ENCODE data around the gene PRSS36.

Gene PRSS36

GRCh38 chr16:31133046-31133501 is 16.8 kb downstream of the PRSS36 start:
- Histone ChIP-seq H2BK15ac (ENCODE audit: low read length) (no peak overlapping the region), H3K18ac (ENCODE audit: low read length) (no peak overlapping the region), H3K27ac (replicated peaks; ENCODE audit: low read length) (no peak overlapping the region), H3K79me1 (ENCODE audit: low read depth, low read length) (peaks cover 2% of the 10 kb centered on the region), H2BK120ac (ENCODE audit: low read depth, low read length) (no peak overlapping the region), H2BK5ac (ENCODE audit: low read length) (no peak overlapping the region), H3K36me3 (replicated peaks in 1 of 2; ENCODE audit: control insufficient read depth in 2 of 2, insufficient read depth in 2 of 2, low read length in 2 of 2) (peaks cover 17 to 43% of the 10 kb centered on the region in 2 donors), H3K14ac (ENCODE audit: low read length) (no peak overlapping the region), H3K23ac (ENCODE audit: low read depth, low read length, poor library complexity) (peak overlapping the region; percentile 77), H2BK12ac (ENCODE audit: low read length) (no peak overlapping the region), H3K9ac (ENCODE audit: low read depth, low read length, poor library complexity) (peak overlapping the region; percentile 15), H3K4me2 (ENCODE audit: insufficient read depth, low read length, poor library complexity, severe bottlenecking) (no peak overlapping the region), H2AK5ac (ENCODE audit: low read depth, low read length) (no peak overlapping the region), H3K9me3 (replicated peaks in 1 of 2; ENCODE audit: control insufficient read depth in 2 of 2, insufficient read depth in 1 of 2, low read depth in 1 of 2, low read length in 2 of 2) (no peaks in the 10 kb centered on the region), H2AFZ (ENCODE audit: low read length) (no peak overlapping the region), H3K4me1 (ENCODE audit: control insufficient read depth in 2 of 2, insufficient read depth in 1 of 2, low read depth in 1 of 2, low read length in 2 of 2) (peaks cover 14 to 15% of the 10 kb centered on the region in 2 donors), H3K4me3 (ENCODE audit: low read length in 2 of 2) (no peak overlapping the region), H4K8ac (ENCODE audit: low read depth, low read length) (peak overlapping the region; percentile 48), H3K27me3 (ENCODE audit: control insufficient read depth in 3 of 3, insufficient read depth in 3 of 3, low read depth in 1 of 3, low read length in 3 of 3) (peaks cover 0 to 3% (median 0%) of the 10 kb centered on the region in 3 experiments), H3K4ac (ENCODE audit: low read length) (no peak overlapping the region), H4K91ac (ENCODE audit: low read depth, low read length, poor library complexity) (no peak overlapping the region)
- no CpG with 5 or more reads among the region's 6 CpGs for WGBS, 2 donors (ENCODE audit: extremely low coverage in 2 of 2, insufficient read length in 2 of 2, insufficient replicate concordance in 1 of 2)
- DNase-seq (ENCODE audit: low spot score), result no peak

- peaks cover 23 to 48% of the 10 kb centered on the region in 2 donors for H3K36me3 ChIP-seq (replicated peaks in 1 of 2; ENCODE audit: control insufficient read depth in 2 of 2, insufficient read depth in 2 of 2, low read length in 2 of 2)
- no peak overlapping the region for H4K91ac ChIP-seq (ENCODE audit: low read depth, low read length, poor library complexity)
- peaks cover 2% of the 10 kb centered on the region for H3K79me1 ChIP-seq (ENCODE audit: low read depth, low read length)
- H2AK5ac ChIP-seq (ENCODE audit: low read depth, low read length), result no peak overlapping the region
- no peak overlapping the region for H2BK15ac ChIP-seq (ENCODE audit: low read length)
- no peak overlapping the region for H3K14ac ChIP-seq (ENCODE audit: low read length)
- WGBS, 2 donors (ENCODE audit: extremely low coverage in 2 of 2, insufficient read length in 2 of 2, insufficient replicate concordance in 1 of 2), result no CpG with 5 or more reads among the region's 20 CpGs
- no peak overlapping the region for H2BK5ac ChIP-seq (ENCODE audit: low read length)
- no peak overlapping the region for H2BK120ac ChIP-seq (ENCODE audit: low read depth, low read length)
- no peak overlapping the region for H3K9ac ChIP-seq (ENCODE audit: low read depth, low read length, poor library complexity)
- no peaks in the 10 kb centered on the region for H3K9me3 ChIP-seq (replicated peaks in 1 of 2; ENCODE audit: control insufficient read depth in 2 of 2, insufficient read depth in 1 of 2, low read depth in 1 of 2, low read length in 2 of 2)
- H3K18ac ChIP-seq (ENCODE audit: low read length), result no peak overlapping the region
- H2BK12ac ChIP-seq (ENCODE audit: low read length), result no peak overlapping the region
- DNase-seq (ENCODE audit: low spot score), result no peak
- no peak overlapping the region for H3K4me3 ChIP-seq (ENCODE audit: low read length in 2 of 2)
- no peak overlapping the region for H3K4ac ChIP-seq (ENCODE audit: low read length)
- peaks cover 14 to 15% of the 10 kb centered on the region in 2 donors for H3K4me1 ChIP-seq (ENCODE audit: control insufficient read depth in 2 of 2, insufficient read depth in 1 of 2, low read depth in 1 of 2, low read length in 2 of 2)
- peaks cover 0 to 3% (median 0%) of the 10 kb centered on the region in 3 experiments for H3K27me3 ChIP-seq (ENCODE audit: control insufficient read depth in 3 of 3, insufficient read depth in 3 of 3, low read depth in 1 of 3, low read length in 3 of 3)
- no peak overlapping the region for H3K4me2 ChIP-seq (ENCODE audit: insufficient read depth, low read length, poor library complexity, severe bottlenecking)
- no peak overlapping the region for H2AFZ ChIP-seq (ENCODE audit: low read length)
- H3K27ac ChIP-seq (replicated peaks; ENCODE audit: low read length), result no peak overlapping the region
- H3K23ac ChIP-seq (ENCODE audit: low read depth, low read length, poor library complexity), result peak overlapping the region; percentile 52
- H4K8ac ChIP-seq (ENCODE audit: low read depth, low read length), result no peak overlapping the region
Measured at GRCh38 chr16:31132303-31132979, 17.4 kb downstream of the PRSS36 start.

GRCh38 chr16:31131841-31132271 is 18.0 kb downstream of the PRSS36 start:
- Histone ChIP-seq H2BK15ac (ENCODE audit: low read length) (no peak overlapping the region), H3K4me1 (ENCODE audit: control insufficient read depth in 2 of 2, insufficient read depth in 1 of 2, low read depth in 1 of 2, low read length in 2 of 2) (peaks cover 14 to 15% of the 10 kb centered on the region in 2 donors), H3K4ac (ENCODE audit: low read length) (no peak overlapping the region), H3K18ac (ENCODE audit: low read length) (no peak overlapping the region), H3K4me2 (ENCODE audit: insufficient read depth, low read length, poor library complexity, severe bottlenecking) (no peak overlapping the region), H2BK5ac (ENCODE audit: low read length) (no peak overlapping the region), H3K27me3 (ENCODE audit: control insufficient read depth in 3 of 3, insufficient read depth in 3 of 3, low read depth in 1 of 3, low read length in 3 of 3) (peaks cover 0 to 3% (median 0%) of the 10 kb centered on the region in 3 experiments), H3K23ac (ENCODE audit: low read depth, low read length, poor library complexity) (peak overlapping the region; percentile 52), H3K27ac (replicated peaks; ENCODE audit: low read length) (no peak overlapping the region), H4K91ac (ENCODE audit: low read depth, low read length, poor library complexity) (no peak overlapping the region), H2AK5ac (ENCODE audit: low read depth, low read length) (no peak overlapping the region), H2BK120ac (ENCODE audit: low read depth, low read length) (no peak overlapping the region), H3K14ac (ENCODE audit: low read length) (no peak overlapping the region), H4K8ac (ENCODE audit: low read depth, low read length) (no peak overlapping the region), H3K79me1 (ENCODE audit: low read depth, low read length) (peaks cover 2% of the 10 kb centered on the region), H2AFZ (ENCODE audit: low read length) (no peak overlapping the region), H2BK12ac (ENCODE audit: low read length) (no peak overlapping the region), H3K9ac (ENCODE audit: low read depth, low read length, poor library complexity) (no peak overlapping the region), H3K9me3 (replicated peaks in 1 of 2; ENCODE audit: control insufficient read depth in 2 of 2, insufficient read depth in 1 of 2, low read depth in 1 of 2, low read length in 2 of 2) (no peaks in the 10 kb centered on the region), H3K4me3 (ENCODE audit: low read length in 2 of 2) (no peak overlapping the region), H3K36me3 (replicated peaks in 1 of 2; ENCODE audit: control insufficient read depth in 2 of 2, insufficient read depth in 2 of 2, low read length in 2 of 2) (peaks cover 28 to 54% of the 10 kb centered on the region in 2 donors)
- WGBS, 2 donors (ENCODE audit: extremely low coverage in 2 of 2, insufficient read length in 2 of 2, insufficient replicate concordance in 1 of 2), result no CpG with 5 or more reads among the region's 5 CpGs
- no peak for DNase-seq (ENCODE audit: low spot score)

- WGBS, 2 donors (ENCODE audit: extremely low coverage in 2 of 2, insufficient read length in 2 of 2, insufficient replicate concordance in 1 of 2), result no CpG with 5 or more reads among the region's 11 CpGs
- Histone ChIP-seq H3K14ac (ENCODE audit: low read length) (no peak overlapping the region), H4K8ac (ENCODE audit: low read depth, low read length) (no peak overlapping the region), H3K18ac (ENCODE audit: low read length) (no peak overlapping the region), H4K91ac (ENCODE audit: low read depth, low read length, poor library complexity) (no peak overlapping the region), H3K4me2 (ENCODE audit: insufficient read depth, low read length, poor library complexity, severe bottlenecking) (no peak overlapping the region), H2AK5ac (ENCODE audit: low read depth, low read length) (no peak overlapping the region), H3K27ac (replicated peaks; ENCODE audit: low read length) (no peak overlapping the region), H3K4me3 (ENCODE audit: low read length in 2 of 2) (no peak overlapping the region), H3K23ac (ENCODE audit: low read depth, low read length, poor library complexity) (no peak overlapping the region), H2BK120ac (ENCODE audit: low read depth, low read length) (no peak overlapping the region), H3K36me3 (replicated peaks in 1 of 2; ENCODE audit: control insufficient read depth in 2 of 2, insufficient read depth in 2 of 2, low read length in 2 of 2) (peaks cover 29 to 57% of the 10 kb centered on the region in 2 donors), H2BK15ac (ENCODE audit: low read length) (no peak overlapping the region), H3K9ac (ENCODE audit: low read depth, low read length, poor library complexity) (no peak overlapping the region), H2AFZ (ENCODE audit: low read length) (no peak overlapping the region), H3K9me3 (replicated peaks in 1 of 2; ENCODE audit: control insufficient read depth in 2 of 2, insufficient read depth in 1 of 2, low read depth in 1 of 2, low read length in 2 of 2) (no peaks in the 10 kb centered on the region), H3K4ac (ENCODE audit: low read length) (no peak overlapping the region), H2BK5ac (ENCODE audit: low read length) (no peak overlapping the region), H3K27me3 (ENCODE audit: control insufficient read depth in 3 of 3, insufficient read depth in 3 of 3, low read depth in 1 of 3, low read length in 3 of 3) (peaks cover 0 to 3% (median 0%) of the 10 kb centered on the region in 3 experiments), H3K79me1 (ENCODE audit: low read depth, low read length) (peaks cover 2% of the 10 kb centered on the region), H2BK12ac (ENCODE audit: low read length) (no peak overlapping the region), H3K4me1 (ENCODE audit: control insufficient read depth in 2 of 2, insufficient read depth in 1 of 2, low read depth in 1 of 2, low read length in 2 of 2) (peaks cover 14 to 15% of the 10 kb centered on the region in 2 donors)
- DNase-seq (ENCODE audit: low spot score), result no peak
Measured at GRCh38 chr16:31131416-31131815, 18.4 kb downstream of the PRSS36 start.
